Keratinocyte (primary cell): ENCODE data around the gene CNNM2. TPM values are rescaled to one million over a fixed set of nuclear protein-coding genes. Genes with fewer than 3 reads are reported as not detected.

Source experiments
- DNase-seq: peaks from one replicate; pipeline ENCODE4 v3.0.0-alpha.2; 2011; ENCODE audit warnings: low read depth, missing footprints, low spot score
- FAIRE-seq: peaks from 2 replicates; lab custom pipeline; 2011; peaks lifted over from hg19 to GRCh38; lab: Jason Lieb, UNC
- H2AFZ ChIP-seq: 2 replicates; pipeline ENCODE4 v1.6.0; 2012; ENCODE audit warnings: low read length, control low read depth, inconsistent platforms; ENCODE audit not compliant: control insufficient read depth
- H3K27ac ChIP-seq: 2 replicates; pipeline ENCODE4 v1.5.1; 2011; ENCODE audit warnings: low read length; ENCODE audit not compliant: control insufficient read depth, insufficient read depth
- H3K27me3 ChIP-seq: 3 replicates; pipeline ENCODE4 v1.6.0; 2011; ENCODE audit warnings: low read length; ENCODE audit not compliant: control insufficient read depth, insufficient read depth; ENCODE audit errors: extremely low read depth
- H3K36me3 ChIP-seq, 2 experiments: 2 replicates in 1 of 2; 3 replicates in 1 of 2; pipeline ENCODE4 v1.5.1; 2011; ENCODE audit warnings: low read length in 2 of 2, mild to moderate bottlenecking in 1 of 2; ENCODE audit not compliant: control insufficient read depth in 2 of 2, insufficient read depth in 2 of 2; ENCODE audit errors: extremely low read depth in 1 of 2
- H3K4me1 ChIP-seq: 3 replicates; pipeline ENCODE4 v1.5.1; 2011; ENCODE audit warnings: low read length; ENCODE audit not compliant: control insufficient read depth, insufficient read depth; ENCODE audit errors: extremely low read depth
- H3K4me2 ChIP-seq: 3 replicates; pipeline ENCODE4 v1.6.0; 2011; ENCODE audit warnings: low read depth, low read length; ENCODE audit not compliant: control insufficient read depth, insufficient read depth; ENCODE audit errors: extremely low read depth
- H3K4me3 ChIP-seq, 3 experiments: fragments of 200-600 bp in 1 of 3; sonication (generic) in 1 of 3; 2 replicates in 2 of 3; 3 replicates in 1 of 3; pipeline ENCODE4 v1.5.1; 2011 to 2016; ENCODE audit warnings: low read length in 3 of 3, mild to moderate bottlenecking in 3 of 3, control low read depth in 2 of 3, inconsistent platforms in 1 of 3, low read depth in 1 of 3, mixed read lengths in 1 of 3, mixed run types in 1 of 3, moderate library complexity in 1 of 3; ENCODE audit not compliant: control insufficient read depth in 2 of 3, insufficient read depth in 2 of 3; ENCODE audit errors: extremely low read depth in 1 of 3
- H3K79me2 ChIP-seq: 2 replicates; pipeline ENCODE4 v1.6.0; 2012; ENCODE audit warnings: low read length; ENCODE audit not compliant: control insufficient read depth, insufficient read depth
- H3K9ac ChIP-seq: 3 replicates; pipeline ENCODE4 v1.6.0; 2011; ENCODE audit warnings: low read length; ENCODE audit not compliant: control insufficient read depth, insufficient read depth; ENCODE audit errors: extremely low read depth
- H3K9me1 ChIP-seq: 3 replicates; pipeline ENCODE4 v1.6.0; 2011; ENCODE audit warnings: low read length; ENCODE audit not compliant: control insufficient read depth, insufficient read depth; ENCODE audit errors: extremely low read depth
- H3K9me3 ChIP-seq: 2 replicates; pipeline ENCODE4 v1.5.1; 2012; ENCODE audit warnings: low read depth, low read length; ENCODE audit not compliant: control insufficient read depth
- H4K20me1 ChIP-seq: 3 replicates; pipeline ENCODE4 v1.6.0; 2011; ENCODE audit warnings: low read length; ENCODE audit not compliant: control insufficient read depth, insufficient read depth; ENCODE audit errors: extremely low read depth
- EZH2 ChIP-seq: IDR thresholded peaks from one replicate; pipeline ENCODE4 v1.6.1; 2012; ENCODE audit warnings: inconsistent platforms, mild to moderate bottlenecking, low read length, moderate library complexity
- dilution Hi-C: fragments of 300-500 bp; cut with MboI; formaldehyde crosslinking; loops from one replicate; pipeline ENCODE4 v1.7.0; 2020; ENCODE audit warnings: low sequenced_read_pairs; ENCODE audit not compliant: extremely low pct_ligation_motif_present
- polyA plus RNA-seq, 5 experiments: library from polyadenylated mRNA; depleted of rRNA in 3 of 5; stranded (reverse) in 3 of 5; stranded (forward) in 1 of 5; unstranded in 1 of 5; fragments of >200 nt; gene quantifications; 1 replicate in 1 of 5; 2 replicates in 3 of 5; 3 replicates in 1 of 5; pipeline versions ENCODE4 v1.2.1 to v1.2.3, GENCODE V29; 2011 to 2012; ENCODE audit warnings: missing spikeins in 2 of 5, low read depth in 1 of 5, low replicate concordance in 1 of 5
- TF ChIP-seq, protein P1 (sequence below), 3 experiments: IDR thresholded peaks in 1 of 3; conservative IDR thresholded peaks in 1 of 3; optimal IDR thresholded peaks in 1 of 3; 2 replicates in 2 of 3; 3 replicates in 1 of 3; pipeline versions ENCODE3 to v1.5.1; 2011; ENCODE audit warnings: low read length in 3 of 3, mild to moderate bottlenecking in 3 of 3, moderate library complexity in 2 of 3, control low read depth in 1 of 3, inconsistent platforms in 1 of 3; ENCODE audit not compliant: insufficient read depth in 2 of 3; ENCODE audit errors: extremely low read depth in 1 of 3

CNNM2 gene
- polyA plus RNA-seq, 1 donor (not counting 4 experiments of a cell fraction or from before 2014, with no cell fraction given) = 1.5 TPM

DNA sequence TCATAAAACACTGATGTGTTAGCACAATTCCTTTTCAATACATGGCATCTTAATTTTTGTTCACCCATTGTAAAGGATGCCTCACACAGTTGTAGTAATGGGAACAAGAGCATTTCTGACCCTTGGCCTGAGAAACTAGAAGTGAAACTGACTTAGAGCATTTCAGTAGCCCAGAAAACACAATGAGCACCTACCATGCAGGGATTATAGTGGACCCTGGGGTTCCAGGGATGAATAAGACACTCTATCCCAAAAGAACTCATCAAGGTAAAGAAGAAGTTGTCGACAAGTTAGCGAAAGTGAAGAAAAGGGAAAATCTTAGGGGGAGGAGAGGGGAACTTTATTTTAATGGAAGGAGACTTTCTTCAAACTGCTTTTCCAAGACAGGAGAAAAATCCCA lies 149.4 kb downstream of the CNNM2 start:
- no peaks in the 10 kb centered on the region for H3K9me3 ChIP-seq
- no peak overlapping the region for H2AFZ ChIP-seq
- no peak overlapping the region for H3K9ac ChIP-seq
- no peaks in the 10 kb centered on the region for H3K9me1 ChIP-seq
- H3K27ac ChIP-seq = no peak overlapping the region
- H3K4me2 ChIP-seq = no peak overlapping the region
- H3K36me3 ChIP-seq = no peaks in the 10 kb centered on the region
- H3K4me1 ChIP-seq = no peaks in the 10 kb centered on the region
- dilution Hi-C loops = no loop called here
- DNase-seq = no peak
- no peak overlapping the region for H3K4me3 ChIP-seq
- no peaks in the 10 kb centered on the region for H4K20me1 ChIP-seq
- no peaks in the 10 kb centered on the region for H3K79me2 ChIP-seq
- TF ChIP-seq, protein P1, sequence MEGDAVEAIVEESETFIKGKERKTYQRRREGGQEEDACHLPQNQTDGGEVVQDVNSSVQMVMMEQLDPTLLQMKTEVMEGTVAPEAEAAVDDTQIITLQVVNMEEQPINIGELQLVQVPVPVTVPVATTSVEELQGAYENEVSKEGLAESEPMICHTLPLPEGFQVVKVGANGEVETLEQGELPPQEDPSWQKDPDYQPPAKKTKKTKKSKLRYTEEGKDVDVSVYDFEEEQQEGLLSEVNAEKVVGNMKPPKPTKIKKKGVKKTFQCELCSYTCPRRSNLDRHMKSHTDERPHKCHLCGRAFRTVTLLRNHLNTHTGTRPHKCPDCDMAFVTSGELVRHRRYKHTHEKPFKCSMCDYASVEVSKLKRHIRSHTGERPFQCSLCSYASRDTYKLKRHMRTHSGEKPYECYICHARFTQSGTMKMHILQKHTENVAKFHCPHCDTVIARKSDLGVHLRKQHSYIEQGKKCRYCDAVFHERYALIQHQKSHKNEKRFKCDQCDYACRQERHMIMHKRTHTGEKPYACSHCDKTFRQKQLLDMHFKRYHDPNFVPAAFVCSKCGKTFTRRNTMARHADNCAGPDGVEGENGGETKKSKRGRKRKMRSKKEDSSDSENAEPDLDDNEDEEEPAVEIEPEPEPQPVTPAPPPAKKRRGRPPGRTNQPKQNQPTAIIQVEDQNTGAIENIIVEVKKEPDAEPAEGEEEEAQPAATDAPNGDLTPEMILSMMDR (optimal IDR thresholded peaks at IDR 0.05 in 1 of 3, IDR thresholded peaks at IDR 0.05 in 1 of 3, conservative IDR thresholded peaks at IDR 0.05 in 1 of 3; ENCODE audit: extremely low read depth in 1 of 3, insufficient read depth in 2 of 3, low read length in 3 of 3) = no peak
- no peak for TF ChIP-seq EZH2
- no peak for FAIRE-seq
- H3K27me3 ChIP-seq = no peaks in the 10 kb centered on the region

DNA sequence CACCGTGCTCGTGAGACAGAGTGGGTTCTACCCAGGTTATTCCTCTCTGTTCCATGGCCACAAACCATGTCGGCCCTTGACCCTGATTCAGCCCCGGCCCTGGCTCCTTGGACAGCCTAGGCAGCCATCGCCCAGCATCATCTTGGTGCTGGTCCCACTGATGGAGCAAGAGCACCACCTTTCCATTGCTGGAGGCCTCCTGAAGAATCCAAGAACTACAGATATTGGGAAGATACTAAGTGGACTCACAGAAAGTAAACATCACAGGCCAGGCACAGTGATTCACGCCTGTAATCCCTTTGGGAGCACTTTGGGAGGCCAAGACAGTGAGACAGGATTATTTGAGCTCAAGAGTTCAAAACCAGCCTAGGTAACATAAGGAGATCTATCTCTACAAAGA lies 149.9 kb downstream of the CNNM2 start:
- H3K9ac ChIP-seq = no peak overlapping the region
- FAIRE-seq (no peak), DNase-seq (no peak)
- dilution Hi-C loops = no loop called here
- H3K27me3 ChIP-seq = no peaks in the 10 kb centered on the region
- no peak overlapping the region for H3K27ac ChIP-seq
- H4K20me1 ChIP-seq = no peaks in the 10 kb centered on the region
- H3K36me3 ChIP-seq = no peaks in the 10 kb centered on the region
- no peaks in the 10 kb centered on the region for H3K9me3 ChIP-seq
- H3K4me2 ChIP-seq = no peak overlapping the region
- TF ChIP-seq, protein P1 (optimal IDR thresholded peaks at IDR 0.05 in 1 of 3, IDR thresholded peaks at IDR 0.05 in 1 of 3, conservative IDR thresholded peaks at IDR 0.05 in 1 of 3; ENCODE audit: extremely low read depth in 1 of 3, insufficient read depth in 2 of 3, low read length in 3 of 3) = peak in 1 of 3 experiments; percentile 8
- TF ChIP-seq EZH2 = no peak
- H2AFZ ChIP-seq = no peak overlapping the region
- no peaks in the 10 kb centered on the region for H3K79me2 ChIP-seq
- H3K9me1 ChIP-seq = no peaks in the 10 kb centered on the region
- H3K4me3 ChIP-seq = no peak overlapping the region
- no peaks in the 10 kb centered on the region for H3K4me1 ChIP-seq
